HG03457 (cell line): Measurements from ENCODE around the gene PARK7.
A peak's percentile ranks its signal among the peaks of the same experiment; 100 is the strongest.

Source experiments
- ATAC-seq: cut with Tn5 transposase; IDR thresholded peaks from one replicate; pipeline ENCODE4 v1.9.1; 2021; ENCODE audit warnings: moderate number of reproducible peaks; ENCODE audit not compliant: unreplicated experiment

Gene PARK7

DNA sequence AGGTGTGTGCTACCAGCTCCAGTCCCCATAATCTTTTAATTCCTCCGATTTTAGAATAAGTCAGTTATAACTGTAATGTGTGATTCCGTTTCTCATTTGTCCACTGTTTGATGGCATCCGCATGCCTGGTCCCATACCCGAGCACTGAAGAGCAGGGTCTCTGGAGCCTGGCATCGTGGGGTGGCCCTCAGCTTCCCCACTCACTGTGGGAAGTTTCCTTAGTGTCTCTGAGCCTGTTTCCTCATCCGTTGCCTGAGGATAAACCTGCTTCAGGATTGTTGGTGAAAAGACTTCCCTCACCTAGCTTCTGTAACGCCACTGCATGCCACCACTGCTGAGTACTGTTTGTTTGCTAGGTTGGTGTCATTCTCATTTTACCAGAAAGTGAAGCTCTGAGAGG lies 19.5 kb downstream of the PARK7 start:
- no peak for ATAC-seq

DNA sequence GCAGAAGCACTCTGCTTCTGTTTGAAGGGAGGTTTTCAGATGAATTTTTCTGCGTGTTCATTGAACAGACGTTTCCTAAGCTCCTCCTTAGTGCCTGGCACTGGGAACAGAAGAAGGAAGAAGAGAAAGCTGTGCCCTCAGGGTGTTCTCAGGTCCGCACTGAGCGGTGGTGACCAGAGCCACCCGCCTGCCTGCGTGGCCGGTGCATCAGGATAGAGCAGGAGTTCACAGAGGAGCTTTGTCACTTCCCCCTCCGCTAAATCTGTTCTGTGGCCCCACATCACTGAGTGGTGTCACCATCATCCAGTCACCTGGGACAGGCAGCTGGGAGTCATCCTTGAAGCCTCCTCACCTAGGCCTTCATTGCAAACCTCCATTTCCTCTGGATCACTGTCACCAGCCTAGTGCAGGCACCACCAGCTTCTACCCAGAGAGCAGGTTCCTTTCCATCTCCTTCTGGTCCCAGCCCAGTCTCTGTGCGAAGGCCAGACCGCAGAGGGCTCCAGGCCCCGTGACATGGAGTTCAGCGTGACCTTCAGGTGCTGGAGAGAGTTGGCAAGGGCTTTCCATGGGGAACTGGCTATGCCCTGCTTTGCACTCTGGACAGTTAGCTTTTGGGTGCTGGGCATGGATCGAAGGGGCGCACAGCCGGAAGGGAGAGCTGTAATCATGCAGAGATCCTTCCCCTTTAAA lies 21.7 kb downstream of the PARK7 start:
- no peak for ATAC-seq

DNA sequence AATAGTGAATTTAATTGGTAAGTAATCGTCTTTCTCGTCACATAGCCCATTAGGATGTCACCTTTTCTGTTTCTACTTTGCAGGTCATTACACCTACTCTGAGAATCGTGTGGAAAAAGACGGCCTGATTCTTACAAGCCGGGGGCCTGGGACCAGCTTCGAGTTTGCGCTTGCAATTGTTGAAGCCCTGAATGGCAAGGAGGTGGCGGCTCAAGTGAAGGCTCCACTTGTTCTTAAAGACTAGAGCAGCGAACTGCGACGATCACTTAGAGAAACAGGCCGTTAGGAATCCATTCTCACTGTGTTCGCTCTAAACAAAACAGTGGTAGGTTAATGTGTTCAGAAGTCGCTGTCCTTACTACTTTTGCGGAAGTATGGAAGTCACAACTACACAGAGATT lies 23.3 kb downstream of the PARK7 start:
- no peak for ATAC-seq

DNA sequence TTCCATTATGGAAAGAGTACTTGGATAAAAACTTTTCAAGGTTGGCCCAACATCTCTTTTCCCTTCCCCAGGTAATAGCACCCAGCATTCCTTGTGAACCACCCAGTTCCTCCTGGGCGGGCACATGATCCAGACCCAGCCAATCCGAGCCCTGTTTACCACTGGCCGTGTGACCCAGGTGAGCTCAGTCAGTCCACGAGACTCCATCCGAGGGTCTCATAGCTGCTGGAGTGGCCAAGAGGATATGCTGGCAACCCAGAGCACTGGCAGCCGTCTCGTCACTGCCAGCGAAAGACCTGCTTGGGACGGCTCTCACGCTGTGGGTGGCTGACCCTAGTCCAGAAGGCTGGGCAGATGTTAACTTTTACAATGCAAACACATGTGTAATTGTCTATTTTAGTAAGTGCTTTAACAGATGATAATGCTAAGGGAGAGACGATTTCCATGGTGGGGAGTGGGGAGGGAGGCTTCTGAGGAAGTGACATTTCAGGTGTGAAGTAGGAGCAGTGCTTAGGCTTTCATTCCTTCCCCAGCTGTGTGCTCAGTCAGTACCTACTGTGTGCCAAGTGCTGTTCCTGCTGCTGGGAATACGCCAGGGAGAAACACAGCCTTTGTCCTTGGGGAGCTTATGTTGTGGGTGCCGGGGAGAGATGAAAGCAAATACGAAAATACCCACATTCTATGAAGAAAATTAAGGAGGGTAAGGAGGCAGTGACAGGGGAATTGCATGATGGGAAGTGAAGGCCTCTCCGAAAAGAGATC lies 24.5 kb downstream of the PARK7 start:
- ATAC-seq = no peak

DNA sequence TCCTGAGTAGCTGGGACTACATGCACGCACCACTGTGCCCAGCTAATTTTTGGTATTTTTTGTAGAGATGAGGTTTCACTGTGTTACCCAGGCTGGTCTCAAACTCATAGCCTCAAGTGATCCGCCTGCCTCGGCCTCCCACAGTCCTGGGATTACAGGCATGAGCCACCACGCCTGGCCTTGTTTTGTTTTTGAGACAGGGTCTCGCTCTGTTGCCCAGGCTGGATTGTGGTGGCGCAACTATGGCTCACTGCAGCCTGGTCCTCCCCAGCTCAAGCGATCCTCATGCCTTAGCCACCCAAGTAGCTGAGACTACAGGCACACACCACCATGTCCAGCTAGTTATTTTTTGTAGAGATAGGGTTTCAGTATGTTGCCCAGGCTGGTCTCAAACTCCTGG lies 26.0 kb downstream of the PARK7 start:
- ATAC-seq = no peak

DNA sequence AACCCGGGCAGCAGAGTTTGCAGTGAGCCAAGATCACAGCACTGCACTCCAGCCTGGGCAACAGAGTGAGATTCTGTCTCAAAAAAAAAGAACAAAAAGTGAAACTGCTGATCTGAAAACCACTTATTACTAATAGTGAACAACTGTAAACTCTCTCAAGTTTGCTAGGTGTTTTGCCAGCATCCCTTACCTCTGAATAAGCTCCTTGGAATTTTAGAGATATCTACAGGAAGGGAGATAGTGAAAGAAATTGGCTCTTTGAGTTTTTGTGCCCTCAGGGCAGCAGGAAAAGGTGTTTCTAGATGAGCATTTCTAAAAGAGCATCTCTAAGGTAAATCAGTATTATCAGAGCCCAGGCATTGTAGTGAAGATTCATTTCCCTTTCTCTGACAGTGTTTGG lies 27.1 kb downstream of the PARK7 start:
- no peak for ATAC-seq

DNA sequence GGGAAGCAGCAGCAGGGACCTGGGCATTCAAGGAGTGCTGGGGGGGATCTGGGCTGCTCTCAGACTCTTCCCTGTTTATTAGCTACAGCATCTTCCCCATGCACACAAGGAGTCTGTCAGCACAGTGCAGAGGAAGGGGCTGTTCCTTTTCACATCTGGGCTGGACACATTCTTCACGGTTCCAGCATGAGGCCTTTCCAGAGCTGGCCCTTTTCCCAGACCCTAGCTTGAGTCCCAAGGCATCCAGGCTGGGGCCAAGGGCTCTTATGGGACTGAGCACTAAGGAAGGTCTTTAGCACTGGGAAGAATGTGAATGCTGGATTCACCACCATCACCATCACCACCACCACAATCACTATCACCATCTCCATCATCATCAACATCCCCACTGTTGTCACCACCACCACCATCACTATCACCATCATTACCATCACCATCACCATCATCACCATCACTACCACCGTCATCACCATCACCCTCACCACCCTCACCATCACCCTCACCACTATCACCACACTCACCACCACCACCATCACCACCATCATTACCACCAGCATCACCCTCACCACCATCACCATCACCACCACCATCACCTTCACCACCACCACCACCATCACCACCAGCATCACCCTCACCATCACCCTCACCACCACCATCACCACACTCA lies 28.4 kb downstream of the PARK7 start:
- no peak for ATAC-seq

DNA sequence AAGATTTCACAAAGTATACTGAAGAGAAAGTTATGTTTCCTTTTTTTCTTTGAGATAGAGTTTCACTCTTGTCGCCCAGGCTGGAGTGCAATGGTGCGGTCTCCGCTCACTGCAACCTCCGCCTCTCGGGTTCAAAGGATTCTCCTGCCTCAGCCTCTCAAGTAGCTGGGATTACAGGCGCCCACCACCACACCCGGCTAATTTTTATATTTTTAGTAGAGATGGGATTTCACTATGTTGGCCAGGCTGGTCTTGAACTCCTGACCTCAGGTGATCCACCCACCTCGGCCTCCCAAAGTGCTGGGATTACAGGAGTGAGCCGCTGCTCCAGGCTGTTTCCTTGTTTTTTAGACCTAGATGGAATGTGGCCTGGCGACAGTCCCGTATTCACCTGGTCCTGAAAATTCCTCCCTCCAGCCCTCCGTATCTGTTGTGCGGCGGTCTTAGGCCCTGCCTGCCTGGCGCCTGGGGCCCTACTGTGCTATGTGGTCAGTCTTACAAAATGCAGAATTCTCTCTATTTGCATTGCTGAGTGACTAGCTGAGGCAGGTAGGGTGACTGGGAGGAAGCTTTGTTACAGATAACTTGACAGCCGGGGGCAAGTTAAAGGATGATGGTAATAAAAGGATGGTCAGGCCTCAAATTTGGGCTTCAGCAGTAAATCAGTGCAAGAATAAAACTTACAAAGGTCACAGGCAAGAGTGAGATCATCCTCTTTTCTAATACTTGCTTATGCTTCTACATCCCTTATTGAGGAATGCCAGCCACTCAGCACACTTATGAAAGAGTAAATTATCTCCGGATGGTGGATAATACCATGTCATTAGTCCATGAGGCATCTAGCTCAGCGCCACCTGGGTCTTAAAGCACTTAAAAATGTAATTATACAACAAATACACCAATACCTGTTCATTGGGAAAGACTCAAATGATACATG lies 30.3 kb downstream of the PARK7 start:
- ATAC-seq = no peak

DNA sequence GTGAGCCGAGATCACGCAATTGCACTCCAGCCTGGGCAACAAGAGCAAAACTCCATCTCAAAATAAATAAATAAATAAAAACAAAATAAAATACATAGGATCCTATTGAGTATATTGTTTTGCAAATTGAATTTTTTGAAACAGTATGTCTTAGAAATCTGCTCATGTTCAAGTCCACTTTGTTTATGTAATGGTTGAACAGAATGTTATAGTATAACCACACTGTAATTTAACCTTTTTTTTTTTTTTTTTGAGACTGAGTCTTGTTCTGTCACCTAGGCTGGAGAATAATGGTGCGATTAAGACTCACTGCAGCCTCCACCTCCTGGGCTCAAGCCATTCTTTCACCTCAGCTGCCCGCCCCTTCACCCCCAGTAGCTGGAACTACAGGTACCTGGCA lies 31.4 kb downstream of the PARK7 start:
- ATAC-seq = no peak

DNA sequence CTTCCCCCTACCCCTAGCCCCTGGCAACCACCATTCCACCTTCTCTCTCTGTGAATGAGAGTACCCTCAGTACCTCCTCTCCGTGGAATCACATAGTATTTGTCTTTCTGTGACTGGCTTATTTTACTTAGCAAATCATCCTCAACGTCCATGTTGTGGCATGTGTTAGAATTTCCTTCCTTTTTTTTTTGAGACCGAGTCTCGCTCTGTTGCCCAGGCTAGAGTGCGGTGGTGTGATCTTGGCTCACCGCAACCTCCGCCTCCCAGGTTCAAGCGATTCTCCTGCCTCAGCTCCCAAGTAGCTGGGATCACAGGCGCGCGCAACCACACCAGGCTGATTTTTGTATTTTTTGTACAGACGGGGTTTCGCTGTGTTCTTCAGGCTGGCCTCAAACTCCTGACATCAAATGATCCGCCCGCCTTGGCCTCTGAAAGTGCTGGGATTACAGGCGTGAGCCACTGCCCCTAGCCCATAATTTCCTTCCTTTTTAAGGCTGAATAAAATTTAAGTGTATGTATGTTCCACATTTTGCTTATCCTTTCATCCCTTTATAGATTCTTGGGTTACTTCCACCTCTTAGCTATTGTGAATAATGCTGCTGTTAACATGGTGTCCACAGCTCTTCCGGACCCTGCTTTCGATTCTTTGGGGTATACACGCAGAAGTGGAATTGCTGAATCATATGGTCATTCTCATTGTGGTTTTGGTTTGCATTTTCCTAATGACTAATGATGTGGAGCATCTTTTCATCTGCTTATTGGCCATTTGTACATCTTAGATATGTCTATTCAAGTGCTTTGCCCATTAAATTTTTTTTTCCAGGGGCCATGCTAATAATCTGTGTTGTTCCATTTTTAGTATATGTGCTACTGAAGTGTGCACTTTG lies 32.3 kb downstream of the PARK7 start:
- ATAC-seq = peak; percentile 56

DNA sequence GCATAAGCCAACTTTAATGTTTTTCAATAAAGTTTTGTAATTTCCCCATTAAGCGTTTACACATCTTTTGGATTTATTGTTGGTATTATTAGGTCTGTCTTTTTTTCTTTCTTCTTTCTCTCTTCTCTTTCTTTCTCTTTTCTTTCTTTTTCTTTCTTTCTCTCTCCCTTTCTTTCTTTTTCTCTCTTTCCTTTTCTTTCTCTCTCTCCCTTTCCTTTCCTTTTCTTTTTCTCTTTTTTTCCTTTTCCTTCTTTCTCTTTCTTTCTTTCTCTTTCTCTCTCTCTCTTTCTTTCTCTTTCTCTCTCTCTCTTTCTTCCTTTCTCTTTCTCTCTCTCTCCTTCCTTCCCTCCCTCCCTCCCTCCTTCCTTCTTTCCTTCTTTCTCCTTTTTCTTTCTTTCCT lies 33.3 kb downstream of the PARK7 start:
- no peak for ATAC-seq

DNA sequence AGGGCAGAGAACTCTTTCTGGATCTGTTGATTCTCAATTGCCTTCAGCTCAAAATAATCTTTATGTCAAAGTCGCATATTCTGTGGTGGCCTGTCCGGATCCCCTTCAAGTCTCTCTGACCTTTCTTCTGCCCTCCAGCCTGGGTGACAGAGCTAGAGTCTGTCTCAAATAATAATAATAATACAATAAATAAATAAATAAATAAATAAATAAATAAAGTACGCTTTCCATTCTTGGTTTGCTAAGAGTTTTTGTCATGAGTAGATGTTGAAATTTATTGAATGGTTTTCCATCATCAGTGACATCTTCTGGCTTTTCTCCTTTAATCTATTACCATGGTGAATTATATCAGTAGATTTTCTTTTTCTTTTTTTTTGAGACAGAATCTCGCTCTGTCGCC lies 33.9 kb downstream of the PARK7 start:
- ATAC-seq = no peak

DNA sequence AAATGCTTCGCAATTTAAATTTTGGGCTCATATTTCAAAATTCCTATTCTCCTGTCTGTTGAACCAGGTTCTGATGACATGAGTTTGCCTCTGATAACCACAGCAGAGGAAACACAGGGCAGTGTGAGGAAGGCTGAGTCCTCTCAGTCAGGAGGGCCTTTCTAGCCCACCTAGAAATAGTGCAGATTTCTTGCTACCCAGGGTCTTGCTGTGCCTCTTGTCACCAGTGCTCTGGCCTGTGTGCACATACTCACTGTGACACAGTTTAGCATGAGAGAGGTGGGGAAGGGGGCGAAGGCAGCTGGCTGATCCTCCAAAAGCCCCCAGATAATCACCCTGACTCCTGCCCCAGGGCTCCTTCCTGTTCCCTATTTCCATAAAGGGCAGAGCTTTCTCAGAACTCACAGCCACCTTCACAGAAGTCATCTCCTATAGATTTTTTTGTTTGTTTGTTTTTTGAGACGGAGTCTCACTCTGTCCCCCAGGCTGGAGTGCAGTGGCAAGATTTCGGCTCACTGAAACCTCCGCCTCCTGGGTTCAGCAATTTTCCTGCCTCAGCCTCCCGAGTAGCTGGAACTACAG lies 40.9 kb downstream of the PARK7 start:
- no peak for ATAC-seq

DNA sequence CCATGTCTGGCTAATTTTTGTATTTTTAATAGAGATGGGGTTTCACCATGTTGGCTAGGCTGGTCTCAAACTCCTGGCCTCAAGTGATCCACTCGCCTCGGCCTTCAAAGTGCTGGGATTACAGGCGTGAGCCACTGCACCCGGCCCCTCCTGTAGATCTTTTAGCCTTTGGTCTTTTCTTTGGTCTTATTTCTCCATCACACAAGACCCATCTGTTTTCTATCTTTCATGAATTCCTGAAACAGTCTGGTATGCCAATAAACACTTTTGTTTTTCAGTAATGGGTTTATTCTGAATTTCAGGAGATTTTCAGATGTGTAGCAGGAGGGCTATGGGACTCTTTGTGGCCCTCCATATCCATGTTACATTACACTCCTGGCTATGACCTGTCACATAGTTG lies 41.4 kb downstream of the PARK7 start:
- ATAC-seq = no peak

DNA sequence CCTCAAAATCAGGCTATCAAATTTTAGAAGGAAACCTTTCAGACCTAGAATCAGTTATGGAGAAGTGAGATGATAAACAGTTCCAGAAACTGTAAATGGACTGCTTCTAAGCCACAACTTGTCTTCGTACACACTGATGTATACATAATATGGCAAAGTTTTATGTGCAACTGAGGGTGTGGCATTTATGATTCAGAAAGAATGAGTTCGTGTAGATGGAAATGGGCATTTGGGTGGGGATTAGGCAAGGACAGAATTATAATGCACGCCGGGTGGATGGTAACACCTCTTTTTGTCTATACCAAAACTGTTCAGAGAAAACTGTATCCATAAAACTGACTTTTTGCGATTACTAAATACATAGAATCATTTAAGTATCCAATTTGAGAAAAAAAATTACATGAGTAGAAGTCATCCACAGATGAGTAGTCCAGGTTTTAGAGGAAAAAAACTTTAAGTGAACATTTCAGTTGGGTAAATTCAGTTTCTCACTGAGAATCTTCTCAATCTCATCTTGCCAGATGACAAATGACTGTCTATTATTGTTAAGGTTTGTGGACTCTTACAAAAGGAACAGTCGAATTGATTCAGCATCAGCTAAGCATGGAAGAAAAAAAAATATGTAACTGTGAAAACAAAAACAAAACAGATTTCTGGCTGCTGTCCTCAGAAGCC lies 42.1 kb downstream of the PARK7 start:
- no peak for ATAC-seq

DNA sequence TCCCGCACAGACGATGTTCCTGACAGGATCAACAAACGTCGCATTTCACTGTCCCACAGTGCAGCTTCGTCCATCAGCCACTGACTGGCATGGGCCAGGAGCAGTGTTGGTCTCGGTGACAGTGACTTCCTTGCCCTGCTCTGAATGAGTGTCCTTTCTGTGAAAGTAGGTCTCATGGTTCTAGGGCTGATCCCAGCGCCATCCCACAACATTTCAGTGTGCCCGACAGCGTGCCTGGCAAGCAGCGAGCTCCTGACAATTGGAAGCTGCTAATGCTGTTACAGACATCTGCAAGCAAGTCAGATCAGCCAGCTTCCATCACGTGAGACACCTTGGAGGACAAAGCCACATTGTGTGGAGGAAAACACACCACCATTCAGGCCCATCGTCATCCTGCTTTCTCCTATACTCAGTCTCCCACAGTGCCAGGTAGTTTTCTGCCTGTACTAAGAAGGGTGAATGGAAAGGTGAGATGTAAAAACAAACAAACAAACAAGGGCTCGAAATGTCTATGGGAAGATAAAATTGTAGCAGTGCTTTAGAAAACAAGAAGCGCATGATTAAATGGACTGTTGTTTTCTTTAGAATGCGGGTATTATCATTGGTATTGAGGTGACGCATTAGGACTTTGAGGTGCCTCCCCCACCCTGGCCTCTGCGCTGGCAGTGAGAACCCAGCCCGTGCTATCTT lies 42.7 kb downstream of the PARK7 start:
- no peak for ATAC-seq

DNA sequence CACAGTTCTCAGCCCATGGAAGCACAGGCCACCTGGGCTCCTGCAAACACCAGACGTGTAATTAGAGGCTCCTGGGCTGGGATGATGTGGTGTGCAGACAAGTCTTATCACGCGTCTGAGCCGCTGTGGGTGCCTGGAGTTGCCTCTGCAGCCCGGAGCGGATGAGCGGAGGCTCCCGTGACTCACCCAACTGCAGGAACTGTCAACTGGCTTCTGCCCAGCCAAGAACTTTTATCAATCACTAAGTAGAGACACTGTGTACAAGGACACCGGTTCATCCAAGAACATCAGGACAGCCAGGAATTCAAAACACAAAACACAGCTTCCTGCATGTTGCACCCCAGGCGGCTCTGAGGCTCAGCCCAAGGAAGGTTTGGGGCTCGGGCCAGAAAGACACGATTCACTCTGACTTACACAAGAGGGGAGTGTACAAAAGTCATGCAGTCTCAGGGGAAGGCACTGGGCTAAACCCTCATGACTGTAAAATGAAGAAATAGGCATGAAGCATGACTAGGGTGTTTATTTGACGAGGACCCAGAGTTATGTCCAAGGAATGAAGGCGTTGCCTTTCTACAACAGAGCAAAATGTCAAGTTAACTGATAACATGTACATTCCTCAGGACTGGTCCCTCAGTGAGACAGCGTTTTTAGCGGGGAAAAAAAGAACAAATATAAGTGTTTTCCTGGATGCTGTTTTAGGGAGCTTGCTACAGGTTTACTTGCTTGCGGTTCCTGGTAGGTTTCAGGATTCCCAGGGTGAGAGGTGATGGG lies 43.5 kb downstream of the PARK7 start:
- no peak for ATAC-seq
